ENCODE measurements around the gene LCE1B.

Gene LCE1B, protein sequence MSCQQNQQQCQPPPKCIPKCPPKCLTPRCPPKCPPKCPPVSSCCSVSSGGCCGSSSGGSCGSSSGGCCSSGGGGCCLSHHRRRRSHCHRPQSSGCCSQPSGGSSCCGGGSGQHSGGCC

DNA sequence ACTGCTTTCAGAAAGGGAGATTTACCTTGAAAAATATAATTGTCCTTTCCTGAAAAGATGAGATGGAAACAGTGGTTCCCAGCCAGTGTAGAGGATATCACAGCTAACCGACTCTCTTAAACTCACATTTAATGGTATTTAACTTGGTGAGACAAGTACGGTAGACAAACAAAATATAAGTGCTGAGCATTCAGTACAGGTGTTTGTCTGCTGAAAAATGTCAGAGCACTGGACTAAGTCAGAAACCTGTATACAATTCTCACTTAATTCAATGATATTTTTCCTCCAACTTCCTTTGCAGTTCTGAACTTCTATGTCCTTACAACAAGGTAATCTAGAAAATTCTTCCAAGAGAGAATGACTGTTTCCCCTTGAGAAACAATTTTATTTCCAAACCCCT lies at the start of gene LCE1B:
Gene LCE1B, plus strand, starts transcription at position 301 of the 400 bp plus-strand sequence. CDS start 476 bp downstream, outside the sequence.
- DNase-seq (ENCODE audit: low read depth), result no peak

GRCh38 chr1:152768847-152769533 lies 42.8 kb upstream of the LCE1B start:
- DNase-seq (ENCODE audit: low read depth), result no peak

DNA sequence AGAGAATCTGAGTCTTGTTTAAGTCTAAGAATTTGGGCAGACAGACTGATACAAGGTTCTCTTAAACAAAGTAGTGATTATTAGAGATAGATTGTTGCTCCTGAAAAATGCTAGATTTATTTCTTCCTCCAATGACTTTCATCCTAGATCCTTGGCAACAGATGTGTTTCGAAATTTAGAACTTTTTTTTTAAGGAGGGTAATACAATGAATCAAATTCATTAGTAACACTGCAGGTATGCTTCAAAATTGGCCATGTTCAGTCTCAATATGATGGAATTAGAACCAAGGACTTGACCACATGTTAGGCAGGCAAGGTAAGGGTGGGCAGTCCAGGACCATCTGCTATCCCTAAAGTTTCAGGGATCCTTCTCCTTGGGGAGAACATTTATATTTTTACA lies 41.4 kb upstream of the LCE1B start:
- no peak for DNase-seq (ENCODE audit: low read depth)

- DNase-seq (ENCODE audit: low read depth), result no peak
These were observed 36.9 kb upstream of the LCE1B start, which contains the start of gene LCE1F for GRCh38 chr1:152774875-152775274. TSS of gene LCE1F (plus strand) at chr1:152775140. CDS start at chr1:152776372, 1,232 bp downstream.

DNA sequence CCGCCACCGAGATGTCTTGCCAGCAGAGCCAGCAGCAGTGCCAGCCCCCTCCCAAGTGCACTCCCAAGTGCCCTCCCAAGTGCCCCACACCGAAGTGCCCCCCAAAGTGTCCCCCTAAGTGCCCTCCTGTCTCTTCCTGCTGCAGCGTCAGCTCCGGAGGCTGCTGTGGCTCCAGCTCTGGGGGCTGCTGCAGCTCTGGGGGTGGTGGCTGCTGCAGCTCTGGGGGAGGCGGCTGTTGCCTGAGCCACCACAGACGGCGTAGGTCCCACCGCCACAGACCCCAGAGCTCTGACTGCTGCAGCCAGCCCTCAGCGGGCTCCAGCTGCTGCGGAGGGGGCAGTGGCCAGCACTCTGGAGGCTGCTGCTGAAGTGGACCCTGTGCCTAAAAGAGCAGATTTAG lies 35.4 kb upstream of the LCE1B start:
- DNase-seq (ENCODE audit: low read depth), result no peak

GRCh38 chr1:152777510-152778137 lies 34.1 kb upstream of the LCE1B start:
- DNase-seq (ENCODE audit: low read depth), result no peak

DNA sequence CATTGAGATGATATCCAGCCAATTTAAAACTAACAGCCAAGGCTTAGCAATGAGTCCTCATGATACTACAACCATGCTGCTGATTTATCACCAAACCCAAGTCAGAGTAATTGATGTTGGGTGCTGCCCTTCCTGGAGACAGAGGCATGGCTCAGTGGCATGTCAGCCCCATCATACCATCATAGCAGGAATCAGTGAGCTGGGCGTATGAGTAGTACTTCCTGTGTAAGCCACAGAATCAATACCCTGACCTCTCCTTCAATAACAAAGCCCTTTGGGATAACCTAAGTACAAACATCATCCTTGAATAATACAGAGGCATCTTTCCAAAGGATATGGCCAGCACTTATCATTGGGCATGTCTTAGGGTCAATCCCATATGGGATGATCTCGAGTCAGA lies 28.7 kb upstream of the LCE1B start:
- no peak for DNase-seq (ENCODE audit: low read depth)

- DNase-seq (ENCODE audit: low read depth), result no peak
These were observed 25.7 kb upstream of the LCE1B start, which contains the start of gene LCE1E for GRCh38 chr1:152786077-152786476. TSS of gene LCE1E (plus strand) at chr1:152786257. CDS start at chr1:152787300, 1,043 bp downstream.

DNA sequence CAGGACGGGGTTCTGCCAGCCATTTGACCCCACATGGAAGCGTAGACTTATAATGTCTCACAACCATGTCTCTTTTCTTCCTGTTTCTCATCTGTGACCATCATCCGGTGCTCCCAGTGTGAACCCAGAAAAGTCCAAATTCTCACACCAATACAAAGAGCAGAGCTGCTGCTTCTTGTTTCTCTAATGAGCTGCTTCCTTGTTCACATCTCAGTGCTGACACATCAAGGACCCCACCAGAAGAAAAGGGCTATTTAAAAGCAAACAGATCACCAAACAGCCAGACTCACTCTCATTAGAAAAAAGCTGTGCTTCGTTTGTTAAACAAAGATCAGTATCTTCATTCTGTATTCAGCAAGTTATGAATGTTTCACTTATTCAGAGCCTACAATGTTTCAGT lies 16.1 kb upstream of the LCE1B start:
- DNase-seq (ENCODE audit: low read depth), result no peak

DNA sequence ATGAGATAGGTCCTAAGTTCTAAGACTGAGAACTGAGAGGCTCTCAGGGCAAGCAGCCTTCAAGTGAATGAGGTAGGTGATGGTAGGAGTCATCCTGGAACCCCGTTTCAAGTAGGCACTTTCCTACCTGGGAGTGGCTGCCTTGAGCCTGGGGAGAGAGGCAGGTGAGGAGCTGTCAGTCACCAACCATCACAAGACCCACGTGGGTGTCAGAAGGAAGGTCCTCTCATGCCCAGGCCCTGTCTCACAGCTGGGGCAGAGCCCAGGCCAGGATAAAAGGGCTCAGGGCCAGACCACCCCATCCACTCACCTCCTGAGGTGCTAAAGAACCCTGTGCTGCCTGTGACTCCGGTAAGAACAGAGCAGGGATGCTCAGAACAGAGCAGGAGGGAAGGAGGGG lies 15.3 kb upstream of the LCE1B start, which contains the start of gene LCE1D:
Gene LCE1D, plus strand, starts transcription at position 301 of the 400 bp plus-strand sequence. CDS start 1,074 bp downstream, outside the sequence.
- DNase-seq (ENCODE audit: low read depth), result no peak

- DNase-seq (ENCODE audit: low read depth), result no peak
These were observed 10.4 kb upstream of the LCE1B start for GRCh38 chr1:152801333-152801732.

GRCh38 chr1:152806576-152806975 lies 5.2 kb upstream of the LCE1B start, which contains the start of gene LCE1C:
TSS of gene LCE1C (minus strand) at chr1:152806651. CDS start at chr1:152805478, 1,173 bp downstream.
- DNase-seq (ENCODE audit: low read depth), result no peak

- DNase-seq (ENCODE audit: low read depth), result no peak
These were observed 721 bp upstream of the LCE1B start for GRCh38 chr1:152811050-152811449.

- DNase-seq (ENCODE audit: low read depth), result no peak
These were observed 5.5 kb downstream of the LCE1B start for GRCh38 chr1:152817309-152817708.

DNA sequence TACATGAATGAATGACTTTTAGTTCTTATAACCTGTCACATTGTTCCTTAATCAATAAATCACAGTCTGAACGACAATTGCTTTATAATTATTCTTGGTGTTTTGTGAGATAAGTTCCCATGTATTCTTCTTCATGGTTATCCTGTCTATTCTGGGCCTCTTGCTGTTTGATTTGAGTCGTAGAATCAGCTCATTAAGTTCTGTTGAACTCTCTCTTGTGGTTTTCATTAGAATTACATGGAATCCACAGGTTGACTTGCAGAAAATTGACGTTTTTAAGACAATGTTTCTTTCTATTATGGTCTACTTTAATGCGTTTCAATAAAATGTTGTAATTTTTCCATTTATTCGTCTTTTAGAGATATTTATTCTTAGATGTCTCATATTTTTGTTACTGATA lies 11.5 kb downstream of the LCE1B start:
- no peak for DNase-seq (ENCODE audit: low read depth)

GRCh38 chr1:152824964-152825363 lies 13.2 kb downstream of the LCE1B start:
- no peak for DNase-seq (ENCODE audit: low read depth)

GRCh38 chr1:152827173-152827572 lies 15.4 kb downstream of the LCE1B start, which contains the start of gene LCE1A:
TSS of gene LCE1A (plus strand) at chr1:152827473. CDS start at chr1:152827473, 0 bp downstream.
- DNase-seq (ENCODE audit: low read depth), result no peak

DNA sequence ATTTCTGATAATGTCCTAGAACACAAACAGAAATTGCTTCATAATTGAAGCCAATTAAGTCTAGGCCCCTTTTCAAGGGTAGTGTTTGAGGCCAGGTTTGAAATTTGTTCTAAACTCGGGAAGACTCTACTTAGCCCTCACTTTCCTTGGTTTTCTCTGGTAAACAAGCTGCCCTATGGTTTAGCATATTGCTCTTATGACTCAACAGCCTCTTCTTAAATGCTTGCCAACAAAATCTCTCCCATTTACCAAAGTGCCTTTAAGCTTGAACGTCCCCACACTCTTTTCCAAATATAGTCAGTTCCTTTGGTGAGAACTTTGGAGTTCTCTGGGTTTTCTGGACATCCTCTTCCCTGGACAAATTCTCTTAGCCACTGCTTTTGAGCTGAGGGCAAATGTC lies 25.1 kb downstream of the LCE1B start:
- DNase-seq (ENCODE audit: low read depth), result no peak

- DNase-seq (ENCODE audit: low read depth), result no peak
These were observed 30.8 kb downstream of the LCE1B start, which contains the start of gene LCE6A for GRCh38 chr1:152842556-152842955. TSS of gene LCE6A (plus strand) at chr1:152842856. CDS start at chr1:152843521, 665 bp downstream.

DNA sequence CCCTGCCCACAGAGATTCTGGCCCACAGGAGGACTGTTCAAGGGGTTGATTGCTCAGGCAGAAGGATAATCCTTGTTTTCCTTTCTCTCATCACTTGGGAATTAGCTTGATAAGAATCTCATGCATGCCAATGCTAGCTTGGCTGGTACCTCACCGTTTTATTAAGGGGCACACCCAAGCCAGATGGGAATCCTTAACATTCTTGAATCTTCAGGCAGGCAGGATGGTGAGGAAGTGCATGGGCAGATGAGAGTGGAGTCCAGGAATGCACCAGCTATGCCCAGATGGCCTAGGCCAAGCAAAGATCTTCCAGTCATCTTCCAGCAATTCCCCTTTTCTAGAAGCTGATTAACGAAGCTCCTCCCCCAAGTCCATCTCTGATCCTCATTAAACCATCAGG lies 43.9 kb downstream of the LCE1B start:
- DNase-seq (ENCODE audit: low read depth), result no peak

DNA sequence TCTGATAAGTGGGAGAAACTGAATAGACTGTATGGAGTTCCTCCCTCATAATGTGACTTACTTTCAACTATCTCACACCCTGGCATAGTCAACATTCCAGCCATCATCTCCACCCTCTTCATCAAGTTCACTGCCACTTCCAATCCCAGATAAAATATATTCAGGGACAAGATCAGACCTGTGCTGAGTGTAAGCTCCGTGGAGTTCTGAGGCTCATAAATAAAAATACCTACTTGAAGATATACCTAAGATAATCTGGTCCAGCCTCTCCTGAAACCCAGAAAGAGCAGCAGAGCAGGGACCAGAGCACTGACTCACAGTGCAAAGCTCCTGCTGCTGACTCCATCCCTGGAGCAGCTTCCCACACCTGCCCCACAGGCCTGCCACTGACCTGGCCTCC lies 46.3 kb downstream of the LCE1B start:
- no peak for DNase-seq (ENCODE audit: low read depth)

GRCh38 chr1:152859696-152860095 lies 47.9 kb downstream of the LCE1B start, which contains the start of gene LCE7A:
TSS of gene LCE7A (plus strand) at chr1:152859996. CDS start at chr1:152860698, 702 bp downstream.
- no peak for DNase-seq (ENCODE audit: low read depth)

DNA sequence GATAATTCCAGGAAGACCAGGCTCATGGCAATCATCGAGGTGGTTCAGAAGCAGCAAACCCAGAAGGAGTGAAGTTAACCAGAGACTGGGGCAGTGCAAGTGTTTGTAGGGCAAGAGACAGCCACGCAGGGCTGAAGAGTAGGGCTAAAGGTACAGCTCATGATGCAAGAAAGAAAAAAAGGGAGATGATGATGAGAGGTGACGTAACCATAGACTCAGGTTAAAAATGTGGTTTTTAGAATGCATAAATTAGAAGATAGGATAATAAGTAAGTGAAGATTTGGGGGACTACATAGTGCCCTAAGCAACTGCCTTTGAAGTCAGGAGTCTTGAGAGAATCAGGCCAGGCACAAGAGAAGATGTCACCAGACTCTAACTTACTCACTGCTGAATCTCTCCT lies 48.4 kb downstream of the LCE1B start:
- DNase-seq (ENCODE audit: low read depth), result no peak

Data from activated T-cell treated with anti-CD3 and anti-CD28 coated beads for 1 hour (primary cell).